Mesodermal cell (in vitro differentiated cells): ENCODE results near the gene LDLRAD4.

Experiments
- H3K27ac ChIP-seq: 2 replicates; pipeline ENCODE4 v1.7.0; 2013; ENCODE audit warnings: mild to moderate bottlenecking, low read depth, low read length, moderate library complexity; ENCODE audit not compliant: severe bottlenecking
- H3K36me3 ChIP-seq: 2 replicates; pipeline ENCODE4 v1.7.1; 2013; ENCODE audit warnings: mild to moderate bottlenecking, low read length, moderate library complexity; ENCODE audit not compliant: control insufficient read depth, insufficient read depth
- H3K4me1 ChIP-seq: one replicate; pipeline ENCODE4 v1.7.1; 2013; ENCODE audit warnings: mild to moderate bottlenecking, low read length; ENCODE audit not compliant: insufficient read depth, control insufficient read depth, poor library complexity, severe bottlenecking
- H3K4me3 ChIP-seq: 2 replicates; pipeline ENCODE4 v1.7.0; 2013; ENCODE audit warnings: low read length, control low read depth, mild to moderate bottlenecking; ENCODE audit not compliant: insufficient read depth, poor library complexity, severe bottlenecking; ENCODE audit errors: extremely low read depth
- H3K9me3 ChIP-seq: 2 replicates; pipeline ENCODE4 v1.7.1; 2013; ENCODE audit warnings: mild to moderate bottlenecking, low read length, moderate library complexity; ENCODE audit not compliant: control insufficient read depth
- WGBS, 2 experiments: methylation state at CpG; one replicate each; pipeline ENCODE4 v1.1.5; 2013; ENCODE audit warnings: missing lambda C conversion rate in 2 of 2; ENCODE audit not compliant: insufficient coverage in 2 of 2; 5-methylcytosine and 5-hydroxymethylcytosine counted together

The LDLRAD4 gene

GRCh38 chr18:13265911-13266217, 47.3 kb downstream of the LDLRAD4 start:
- 90 to 96% methylated on average over 7 to 9 of the region's 9 CpGs for WGBS, 2 experiments
- Histone ChIP-seq H3K4me1 (peaks cover 37% of the 10 kb centered on the region), H3K36me3 (no peaks in the 10 kb centered on the region), H3K9me3 (no peaks in the 10 kb centered on the region), H3K4me3 (no peak overlapping the region), H3K27ac (no peak overlapping the region)

GRCh38 chr18:13266218-13267100, 47.9 kb downstream of the LDLRAD4 start:
- H3K4me1 ChIP-seq, result peaks cover 37% of the 10 kb centered on the region
- WGBS, 2 experiments, result 90 to 93% methylated on average over 19 to 20 of the region's 23 CpGs
- no peak overlapping the region for H3K27ac ChIP-seq
- no peaks in the 10 kb centered on the region for H3K9me3 ChIP-seq
- H3K36me3 ChIP-seq, result no peaks in the 10 kb centered on the region
- H3K4me3 ChIP-seq, result no peak overlapping the region

DNA sequence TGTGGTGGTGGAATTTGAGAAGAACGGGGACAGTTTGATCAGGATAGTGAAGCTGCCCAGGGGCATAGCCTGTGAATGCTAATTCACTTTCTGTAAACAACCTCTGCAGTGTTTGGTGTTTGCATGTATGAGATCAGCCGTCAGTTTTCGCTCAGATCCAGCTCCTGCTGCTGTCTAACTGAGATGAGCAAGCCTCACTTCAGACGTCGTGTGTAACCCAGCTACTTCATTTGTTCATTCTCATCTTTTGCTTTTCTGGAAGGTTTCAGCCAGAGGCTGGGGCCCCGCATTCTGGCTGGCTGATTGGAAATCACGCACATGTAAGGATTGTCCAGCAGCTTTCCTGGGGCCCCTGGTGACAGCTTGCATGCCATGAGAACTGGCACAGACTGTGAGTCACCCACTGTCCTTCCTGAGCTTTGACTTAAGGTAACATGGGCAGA, 48.9 kb downstream of the LDLRAD4 start:
- H3K4me1 ChIP-seq, result peaks cover 37% of the 10 kb centered on the region
- H3K36me3 ChIP-seq, result no peaks in the 10 kb centered on the region
- no peaks in the 10 kb centered on the region for H3K9me3 ChIP-seq
- no peak overlapping the region for H3K27ac ChIP-seq
- H3K4me3 ChIP-seq, result no peak overlapping the region
- WGBS, 2 experiments, result 82 to 86% methylated on average over 4 to 6 of the region's 7 CpGs

DNA sequence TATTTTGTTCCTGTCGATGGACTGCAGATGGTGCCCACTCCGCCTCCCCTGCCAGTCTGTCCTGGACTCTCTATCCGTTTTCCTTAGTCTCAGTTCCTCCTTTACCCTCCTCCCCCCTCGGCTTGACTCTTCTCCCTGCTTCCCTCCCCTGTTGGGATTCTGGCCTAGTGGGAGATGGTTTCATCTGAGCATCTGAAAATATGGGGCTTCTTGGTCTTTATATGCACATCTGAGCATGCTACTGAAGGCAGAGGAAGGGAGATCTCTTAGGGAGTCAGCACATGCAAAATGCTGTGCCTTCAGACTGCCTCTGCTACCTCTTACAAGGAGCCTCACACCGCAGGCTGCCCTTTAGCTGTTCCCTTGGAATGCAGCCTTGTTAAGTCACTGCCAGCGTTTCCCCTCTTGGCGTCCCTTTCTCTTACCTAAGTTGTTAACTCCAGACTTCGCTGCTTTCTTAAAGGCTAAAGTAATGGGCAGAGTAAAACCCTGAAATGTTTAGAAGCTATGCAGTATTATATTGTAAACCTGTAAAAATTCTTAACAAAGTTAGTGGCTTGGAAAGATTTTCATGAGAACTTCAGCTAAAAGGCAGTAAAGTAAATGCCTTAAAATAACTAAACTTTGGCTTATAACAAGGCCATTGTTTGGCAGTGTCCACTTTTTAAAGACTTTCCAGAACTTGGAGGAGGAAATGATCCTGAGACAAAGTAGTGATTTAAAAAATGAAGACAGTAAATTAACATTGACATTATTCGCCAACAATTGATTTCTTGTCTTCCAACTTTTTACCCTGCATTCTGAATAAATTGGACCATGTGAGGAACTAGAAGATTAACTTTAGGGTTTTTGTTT, 49.8 kb downstream of the LDLRAD4 start:
- Histone ChIP-seq H3K4me3 (no peak overlapping the region), H3K9me3 (no peaks in the 10 kb centered on the region), H3K36me3 (no peaks in the 10 kb centered on the region), H3K4me1 (peaks cover 37% of the 10 kb centered on the region), H3K27ac (peak overlapping the region; percentile 32)
- 44 to 46% methylated on average over 3 to 4 of the region's 9 CpGs for WGBS, 2 experiments

DNA sequence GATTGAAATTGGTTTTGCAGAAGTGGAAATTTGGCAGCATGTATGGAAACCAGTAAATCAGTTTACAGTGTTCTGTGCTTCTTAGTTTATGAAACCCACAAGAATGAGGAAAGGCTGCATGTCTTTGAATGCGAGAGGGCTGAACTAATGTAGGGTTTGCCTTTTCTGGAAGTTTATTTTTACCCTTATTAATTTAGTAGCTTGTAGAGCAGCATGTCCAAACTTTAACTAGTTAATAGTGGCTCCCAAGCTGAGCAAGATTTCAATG, 50.4 kb downstream of the LDLRAD4 start:
- H3K4me1 ChIP-seq, result peaks cover 40% of the 10 kb centered on the region
- H3K9me3 ChIP-seq, result no peaks in the 10 kb centered on the region
- peak overlapping the region; percentile 32 for H3K27ac ChIP-seq
- no peaks in the 10 kb centered on the region for H3K36me3 ChIP-seq
- 67% methylated on average over 1 of the region's 1 CpG; no CpG with 5 or more reads in 1 of the 2 experiments for WGBS, 2 experiments
- no peak overlapping the region for H3K4me3 ChIP-seq

DNA sequence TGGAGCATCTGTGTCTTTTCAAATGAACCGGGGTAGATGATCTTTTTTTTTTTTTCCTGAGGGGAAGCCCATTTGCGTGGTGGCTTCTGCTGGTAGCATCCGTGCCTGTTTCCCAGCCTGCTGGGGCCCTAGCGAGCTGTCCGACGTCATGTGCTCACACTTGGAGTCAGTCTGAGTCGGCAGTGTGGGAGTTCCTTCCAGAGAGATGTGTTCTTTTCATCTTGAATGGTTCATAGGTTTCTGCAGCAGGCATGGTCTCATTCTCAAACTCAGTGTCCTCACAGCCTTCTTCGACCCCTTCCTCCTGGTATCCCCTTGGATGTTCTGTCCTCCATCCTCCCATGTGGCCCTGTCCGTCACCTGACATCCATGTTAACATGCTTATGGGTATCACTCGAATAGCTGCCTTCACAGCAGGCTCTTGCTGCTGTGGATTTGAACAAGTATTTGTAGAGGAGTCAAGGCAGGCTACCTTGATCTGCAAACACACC, 51.0 kb downstream of the LDLRAD4 start:
- Histone ChIP-seq H3K36me3 (no peaks in the 10 kb centered on the region), H3K9me3 (no peaks in the 10 kb centered on the region), H3K27ac (no peak overlapping the region), H3K4me3 (no peak overlapping the region), H3K4me1 (peaks cover 42% of the 10 kb centered on the region)
- WGBS, 2 experiments, result 88 to 93% methylated on average over 8 to 9 of the region's 10 CpGs

GRCh38 chr18:13270279-13270855, 51.8 kb downstream of the LDLRAD4 start:
- peaks cover 42% of the 10 kb centered on the region for H3K4me1 ChIP-seq
- no peaks in the 10 kb centered on the region for H3K9me3 ChIP-seq
- H3K36me3 ChIP-seq, result no peaks in the 10 kb centered on the region
- H3K27ac ChIP-seq, result no peak overlapping the region
- 94 to 97% methylated on average over 7 to 11 of the region's 11 CpGs for WGBS, 2 experiments
- H3K4me3 ChIP-seq, result no peak overlapping the region

DNA sequence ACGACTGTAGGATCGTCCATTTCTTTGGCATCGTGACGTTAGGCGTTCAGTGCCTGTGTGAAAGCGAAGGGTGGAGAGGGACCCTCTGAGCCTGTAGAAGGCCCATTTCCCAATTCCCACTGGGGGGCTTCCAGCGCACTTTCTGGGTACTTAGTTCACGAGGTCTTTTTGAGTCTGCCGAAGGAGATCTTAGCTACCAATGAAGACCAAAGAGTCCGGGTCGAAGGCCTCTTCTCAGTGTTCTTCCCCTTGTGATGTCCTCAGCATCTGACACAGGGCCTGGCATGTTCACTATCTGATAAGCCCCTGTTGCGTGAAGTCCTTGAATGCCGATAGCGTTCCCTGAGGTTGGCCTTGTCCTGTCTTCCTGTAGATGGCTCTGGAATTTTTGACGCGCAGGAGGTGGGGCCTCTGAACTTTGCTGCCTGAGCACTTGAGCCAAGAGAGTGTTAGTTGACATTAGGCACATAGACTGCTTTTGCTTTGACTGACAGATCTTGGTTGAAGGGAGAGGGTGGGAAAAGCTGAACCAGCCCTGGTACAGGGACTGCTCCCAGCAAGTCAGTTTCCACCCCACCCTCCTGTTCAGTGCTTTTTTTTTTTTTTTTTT, 52.8 kb downstream of the LDLRAD4 start:
- Histone ChIP-seq H3K36me3 (no peaks in the 10 kb centered on the region), H3K9me3 (no peaks in the 10 kb centered on the region), H3K4me1 (peaks cover 34% of the 10 kb centered on the region), H3K4me3 (no peak overlapping the region), H3K27ac (no peak overlapping the region)
- 92 to 96% methylated on average over 14 to 15 of the region's 16 CpGs for WGBS, 2 experiments

DNA sequence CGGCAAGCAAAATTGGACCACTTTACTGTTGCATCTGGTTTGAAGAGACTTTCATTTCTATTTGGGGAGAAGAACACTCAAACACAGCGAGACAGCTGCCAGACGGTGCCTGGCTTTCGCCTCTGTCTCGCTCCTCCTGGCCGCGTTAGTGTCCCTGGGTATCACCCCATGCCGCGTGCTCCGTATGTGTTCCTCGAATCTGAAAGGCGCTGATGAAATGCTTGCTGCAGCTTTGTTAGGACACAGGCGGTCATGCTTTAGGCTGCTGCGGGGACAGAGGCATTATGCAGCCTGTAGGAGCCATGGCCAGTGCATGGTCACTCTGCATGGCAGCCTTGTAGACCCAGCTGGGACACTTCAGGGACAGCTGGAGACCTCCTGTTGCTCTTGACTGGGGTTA, 53.9 kb downstream of the LDLRAD4 start:
- H3K36me3 ChIP-seq, result no peaks in the 10 kb centered on the region
- H3K9me3 ChIP-seq, result no peaks in the 10 kb centered on the region
- WGBS, 2 experiments, result 91 to 92% methylated on average over 14 of the region's 14 CpGs
- no peak overlapping the region for H3K4me3 ChIP-seq
- H3K4me1 ChIP-seq, result peaks cover 37% of the 10 kb centered on the region
- no peak overlapping the region for H3K27ac ChIP-seq

DNA sequence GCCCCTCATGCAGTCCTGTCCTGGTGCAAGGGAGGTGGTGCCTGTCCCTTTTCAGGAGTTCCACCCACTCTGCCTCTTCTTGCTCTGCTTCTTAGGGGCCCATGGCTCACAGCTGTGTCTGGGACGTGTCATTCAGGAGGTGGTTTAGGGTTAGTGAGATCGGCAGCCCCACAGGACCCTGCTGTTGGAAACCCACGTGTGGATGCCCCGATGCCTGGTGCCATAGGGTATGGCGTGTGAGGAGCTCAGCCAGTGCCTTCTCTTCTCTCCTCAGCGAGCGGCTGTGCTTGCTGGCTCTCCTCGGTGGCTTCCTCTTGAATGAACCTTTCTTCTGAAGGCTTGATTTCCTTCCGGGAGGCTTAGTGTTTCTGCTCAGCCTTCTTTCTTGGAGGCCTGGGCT, 55.2 kb downstream of the LDLRAD4 start:
- peaks cover 23% of the 10 kb centered on the region for H3K4me1 ChIP-seq
- no peak overlapping the region for H3K27ac ChIP-seq
- no peak overlapping the region for H3K4me3 ChIP-seq
- 88 to 97% methylated on average over 4 to 8 of the region's 9 CpGs for whole genome bisulfite sequencing, 2 experiments
- H3K9me3 ChIP-seq, result peaks cover 4% of the 10 kb centered on the region
- H3K36me3 ChIP-seq, result no peaks in the 10 kb centered on the region
